OCI-LY1 (cell line): Measurements from ENCODE around the gene ZNF182.

Source experiments
- EZH2 ChIP-seq: fragments of 200-600 bp; sonication (generic), shearing (Covaris generic); IDR thresholded peaks from 2 replicates; pipeline ENCODE4 v1.8.0; 2017; ENCODE audit warnings: borderline replicate concordance, mixed run types, mild to moderate bottlenecking, antibody characterized with exemption, low read length, moderate library complexity, mixed read lengths
- TF ChIP-seq, protein P1 (sequence below): fragments of 200-600 bp; sonication (generic), shearing (Covaris generic); IDR thresholded peaks from 2 replicates; pipeline ENCODE4 v1.5.1; 2017; ENCODE audit warnings: mild to moderate bottlenecking, antibody characterized with exemption, low read length, moderate library complexity, mixed read lengths

DNA sequence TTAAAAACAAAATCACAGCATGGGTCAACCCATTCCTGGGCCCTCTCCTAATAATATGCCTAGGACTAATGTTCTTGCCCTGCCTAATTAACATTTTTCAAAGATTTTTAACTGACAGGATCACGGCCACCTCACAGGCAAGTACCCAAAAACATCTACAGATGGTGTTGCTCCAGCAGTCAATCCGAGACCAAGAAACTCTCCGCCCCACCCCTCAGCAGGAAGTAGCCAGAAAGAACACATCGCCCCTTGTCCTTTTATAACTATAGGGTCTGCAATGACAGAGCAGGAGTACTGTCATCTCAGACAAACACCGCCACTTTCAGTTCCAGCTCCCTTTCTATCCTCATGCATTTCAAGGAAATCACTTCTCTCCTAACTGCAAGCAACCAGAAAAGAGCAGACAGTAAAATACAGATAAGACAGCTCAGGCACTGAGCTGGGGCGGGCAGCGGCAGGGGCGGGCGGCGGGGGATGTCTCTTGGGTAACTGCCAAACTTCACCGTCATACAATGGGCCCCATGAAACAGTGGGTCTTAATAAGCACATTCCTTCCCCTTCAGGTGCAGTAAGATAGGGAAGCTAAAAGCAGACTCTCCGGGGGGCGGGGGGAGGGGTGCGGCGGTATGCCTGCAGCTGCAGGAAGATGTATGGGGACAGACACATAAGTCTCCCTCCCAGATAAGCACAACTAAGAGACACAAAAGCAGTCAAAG is 67.4 kb downstream of the ZNF182 start:
- TF ChIP-seq, protein P1, sequence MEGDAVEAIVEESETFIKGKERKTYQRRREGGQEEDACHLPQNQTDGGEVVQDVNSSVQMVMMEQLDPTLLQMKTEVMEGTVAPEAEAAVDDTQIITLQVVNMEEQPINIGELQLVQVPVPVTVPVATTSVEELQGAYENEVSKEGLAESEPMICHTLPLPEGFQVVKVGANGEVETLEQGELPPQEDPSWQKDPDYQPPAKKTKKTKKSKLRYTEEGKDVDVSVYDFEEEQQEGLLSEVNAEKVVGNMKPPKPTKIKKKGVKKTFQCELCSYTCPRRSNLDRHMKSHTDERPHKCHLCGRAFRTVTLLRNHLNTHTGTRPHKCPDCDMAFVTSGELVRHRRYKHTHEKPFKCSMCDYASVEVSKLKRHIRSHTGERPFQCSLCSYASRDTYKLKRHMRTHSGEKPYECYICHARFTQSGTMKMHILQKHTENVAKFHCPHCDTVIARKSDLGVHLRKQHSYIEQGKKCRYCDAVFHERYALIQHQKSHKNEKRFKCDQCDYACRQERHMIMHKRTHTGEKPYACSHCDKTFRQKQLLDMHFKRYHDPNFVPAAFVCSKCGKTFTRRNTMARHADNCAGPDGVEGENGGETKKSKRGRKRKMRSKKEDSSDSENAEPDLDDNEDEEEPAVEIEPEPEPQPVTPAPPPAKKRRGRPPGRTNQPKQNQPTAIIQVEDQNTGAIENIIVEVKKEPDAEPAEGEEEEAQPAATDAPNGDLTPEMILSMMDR = no peak
- no peak for TF ChIP-seq EZH2
